Endothelial cell of umbilical vein (primary cell): Measurements from ENCODE around the gene SOX10.

ENCODE experiments used
- CTCF ChIP-seq, 2 donors: IDR thresholded peaks; 1 replicate in 1 of 2; 2 replicates in 1 of 2; pipeline ENCODE4 v1.5.1; 2011; ENCODE audit warnings: low read length in 2 of 2, mild to moderate bottlenecking in 2 of 2, moderate library complexity in 2 of 2, control low read depth in 1 of 2, inconsistent platforms in 1 of 2, low read depth in 1 of 2; ENCODE audit not compliant: insufficient read depth in 1 of 2; ENCODE audit errors: extremely low read depth in 1 of 2
- MAX ChIP-seq: IDR thresholded peaks from 2 replicates; pipeline ENCODE4 v1.6.1; 2011; ENCODE audit not compliant: insufficient read depth, insufficient read length
- MYC ChIP-seq: IDR thresholded peaks from one replicate; pipeline ENCODE4 v1.6.1; 2011; ENCODE audit warnings: mild to moderate bottlenecking, low read depth, low read length
- POLR2A ChIP-seq: IDR thresholded peaks from 2 replicates; pipeline ENCODE4 v1.6.1; 2012; ENCODE audit warnings: low read depth, mild to moderate bottlenecking, control low read depth, low read length

GRCh38 chr22:38018938-38019827, 34.8 kb upstream of the SOX10 start:
- TF ChIP-seq CTCF (IDR thresholded peaks at IDR 0.05; ENCODE audit: extremely low read depth in 1 of 2, insufficient read depth in 1 of 2, low read depth in 1 of 2, low read length in 2 of 2), result no peak
- TF ChIP-seq POLR2A, result no peak
- TF ChIP-seq MAX, result no peak
- no peak for TF ChIP-seq MYC
